ENCODE data around the gene OR8G5.

DNA sequence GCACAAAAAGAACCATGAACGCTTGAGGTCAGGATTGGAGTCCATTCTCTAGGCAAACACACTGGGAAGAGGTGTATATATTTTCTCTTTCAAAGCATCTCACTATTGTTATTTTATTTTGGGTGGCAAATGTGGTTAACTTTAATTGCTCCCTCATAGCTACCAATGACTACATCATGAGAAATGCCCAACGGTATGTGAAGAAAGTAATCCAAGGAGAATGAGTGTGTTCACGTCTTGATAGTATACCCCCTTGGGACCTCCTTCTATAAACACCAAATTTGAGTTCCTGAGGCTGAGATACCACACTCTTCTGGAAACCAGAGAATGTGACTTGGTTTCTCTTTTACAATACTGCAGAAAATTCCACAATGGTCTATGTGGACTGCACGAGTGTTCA, 41.7 kb downstream of the OR8G5 start:
- no peak for TF ChIP-seq POLR2A (IDR thresholded peaks at IDR 0.05)
- TF ChIP-seq, protein P1, sequence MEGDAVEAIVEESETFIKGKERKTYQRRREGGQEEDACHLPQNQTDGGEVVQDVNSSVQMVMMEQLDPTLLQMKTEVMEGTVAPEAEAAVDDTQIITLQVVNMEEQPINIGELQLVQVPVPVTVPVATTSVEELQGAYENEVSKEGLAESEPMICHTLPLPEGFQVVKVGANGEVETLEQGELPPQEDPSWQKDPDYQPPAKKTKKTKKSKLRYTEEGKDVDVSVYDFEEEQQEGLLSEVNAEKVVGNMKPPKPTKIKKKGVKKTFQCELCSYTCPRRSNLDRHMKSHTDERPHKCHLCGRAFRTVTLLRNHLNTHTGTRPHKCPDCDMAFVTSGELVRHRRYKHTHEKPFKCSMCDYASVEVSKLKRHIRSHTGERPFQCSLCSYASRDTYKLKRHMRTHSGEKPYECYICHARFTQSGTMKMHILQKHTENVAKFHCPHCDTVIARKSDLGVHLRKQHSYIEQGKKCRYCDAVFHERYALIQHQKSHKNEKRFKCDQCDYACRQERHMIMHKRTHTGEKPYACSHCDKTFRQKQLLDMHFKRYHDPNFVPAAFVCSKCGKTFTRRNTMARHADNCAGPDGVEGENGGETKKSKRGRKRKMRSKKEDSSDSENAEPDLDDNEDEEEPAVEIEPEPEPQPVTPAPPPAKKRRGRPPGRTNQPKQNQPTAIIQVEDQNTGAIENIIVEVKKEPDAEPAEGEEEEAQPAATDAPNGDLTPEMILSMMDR (IDR thresholded peaks at IDR 0.05): no peak
